Adrenal gland (tissue), 12 donors: ENCODE measurements around the gene HOXC11. TPM values are rescaled to one million over a fixed set of nuclear protein-coding genes. Genes with fewer than 3 reads are reported as not detected.
A peak's percentile ranks its signal among the peaks of the same experiment; 100 is the strongest.

ENCODE experiments used
- DNase-seq, 7 donors: peaks; one replicate each; pipeline ENCODE4 v3.0.0-alpha.2; 2019 to 2020
- H3K27ac ChIP-seq, 5 donors: fragments of 200-600 bp; sonication (generic) in 4 of 5; 1 replicate in 3 of 5; 2 replicates in 2 of 5; pipeline versions ENCODE4 v1.5.1 to v1.8.0; 2016 to 2020; ENCODE audit warnings: mild to moderate bottlenecking in 1 of 5
- H3K27me3 ChIP-seq: fragments of 200-600 bp; 2 replicates; pipeline ENCODE4 v1.8.0; 2021
- H3K36me3 ChIP-seq, 2 donors: fragments of 200-600 bp; replicated peaks in 1 of 2; 1 replicate in 1 of 2; 2 replicates in 1 of 2; pipeline versions ENCODE4 v1.5.1 to v1.8.0; 2018 to 2022
- H3K4me1 ChIP-seq, 2 donors: fragments of 200-600 bp; replicated peaks in 1 of 2; 1 replicate in 1 of 2; 2 replicates in 1 of 2; pipeline versions ENCODE4 v1.5.1 to v1.8.0; 2018 to 2021
- H3K4me3 ChIP-seq, 4 donors: fragments of 200-600 bp; sonication (generic) in 3 of 4; one replicate each; pipeline ENCODE4 v1.5.1; 2016 to 2018
- H3K9me3 ChIP-seq, 3 donors: fragments of 200-600 bp; sonication (generic) in 1 of 3; replicated peaks in 1 of 3; 1 replicate in 2 of 3; 2 replicates in 1 of 3; pipeline versions ENCODE4 v1.5.1 to v1.8.0; 2016 to 2021
- POLR2A ChIP-seq, 2 donors: fragments of 450-650 bp; IDR thresholded peaks; one replicate each; pipeline ENCODE4 v1.6.1; 2017; ENCODE audit warnings: antibody characterized with exemption in 2 of 2, mild to moderate bottlenecking in 2 of 2, moderate library complexity in 1 of 2
- WGBS, 4 donors: extraction: QIAGEN DNeasy Blood & Tissue Kit in 2 of 4; methylation state at CpG; one replicate each; pipeline versions ENCODE4 v1.1.5 to v1.1.7; 2013 to 2017; 5-methylcytosine and 5-hydroxymethylcytosine counted together
- intact Hi-C, 2 donors: fragments of 100-400 bp; cut with DNase I; formaldehyde crosslinking; loops; one replicate each; pipeline versions ENCODE4 v1.14.1 to v1.15.0; 2022 to 2023
- polyA plus RNA-seq, 3 donors: library from polyadenylated mRNA; stranded (reverse); fragments of 200-250 nt in 2 of 3; fragments of 350-450 nt in 1 of 3; fragmentation: Illumina TruSeq in 1 of 3; extraction: RNeasy Lipid Tissue Mini Kit (QIAGEN cat#74804) in 1 of 3; gene quantifications; one replicate each; pipeline ENCODE4 v1.2.3, GENCODE V29; 2013 to 2014
- total RNA-seq, 9 donors: library from RNA; depleted of rRNA in 4 of 9; stranded (reverse); fragments of >200 nt in 4 of 9; fragments of 120-200 nt in 1 of 9; fragmentation: NEBNext Ultra II Directional in 1 of 9; extraction: Animal tissue kit (Norgen Biotek cat#: 25700) in 1 of 9; gene quantifications; one replicate each; pipeline versions ENCODE4 v1.1.0 to v1.2.4, GENCODE V29; 2013 to 2023
- TF ChIP-seq, protein P1 (sequence below), 6 experiments: fragments of 450-650 bp in 4 of 6; fragments of 200-600 bp in 2 of 6; sonication (generic) in 1 of 6; IDR thresholded peaks; 1 replicate in 5 of 6; 2 replicates in 1 of 6; pipeline versions ENCODE4 v1.5.1 to v1.8.0; 2016 to 2021; ENCODE audit warnings: antibody characterized with exemption in 6 of 6, mild to moderate bottlenecking in 2 of 6, moderate library complexity in 1 of 6
- donor health status: healthy with polysubstance abuse.
- donor health status: Bipolar disorder and iron deficiency.
- donor health status: DM: yes; HTN: yes; CAD: no.
- donor health status: DM: no; HTN: no; CAD: no.
- donor health status: DM: no; HTN: no; CAD: no.
- donor health status: DM: yes; HTN: yes; CAD: no.

Gene HOXC11
- total and polyA plus RNA-seq, 12 donors: not detected

DNA sequence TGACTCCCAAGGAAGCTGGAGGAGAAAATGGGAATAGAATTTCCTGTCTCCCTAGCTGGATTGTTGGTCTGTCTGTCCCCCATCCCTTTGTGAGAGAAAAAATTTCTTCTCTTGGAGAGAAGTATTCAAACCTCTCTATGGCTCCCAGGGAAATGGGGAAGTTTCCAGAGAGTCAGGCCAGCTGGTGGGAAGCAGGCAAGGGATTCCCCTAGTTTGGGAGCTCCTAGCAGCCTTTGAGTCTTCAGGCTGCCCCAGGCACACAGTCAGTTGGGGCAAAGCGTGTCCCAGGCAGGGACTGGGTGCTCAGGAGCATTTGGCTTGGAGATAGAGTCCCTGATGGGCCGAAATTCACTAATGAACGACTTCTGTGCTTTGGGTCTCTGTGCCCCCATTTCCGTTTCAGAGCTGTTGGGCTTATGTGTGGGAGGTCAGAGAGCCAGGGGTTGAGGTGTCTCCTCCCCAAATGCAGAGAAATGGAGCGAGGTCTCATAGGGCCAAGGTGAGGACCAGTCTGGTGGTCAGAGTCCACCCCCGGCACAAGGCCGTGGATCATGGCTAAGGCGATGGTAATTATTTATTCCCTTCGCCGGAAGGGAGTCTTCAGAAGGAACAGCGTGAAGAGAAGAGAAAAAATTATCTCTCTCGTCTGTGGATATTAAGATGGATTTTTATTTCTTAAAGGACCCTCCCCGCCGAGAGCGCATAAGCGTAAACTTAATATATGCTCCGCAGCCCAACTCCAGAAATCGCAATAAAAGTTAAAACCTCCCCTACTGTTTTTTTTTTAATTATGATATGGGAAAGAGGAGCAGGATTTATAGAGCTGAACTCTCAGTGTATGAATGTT lies 20.5 kb downstream of the HOXC11 start:
- H3K4me1 ChIP-seq: peaks cover 0 to 6% of the 10 kb centered on the region in 2 donors
- H3K9me3 ChIP-seq: no peaks in the 10 kb centered on the region
- H3K27ac ChIP-seq: no peak overlapping the region
- H3K27me3 ChIP-seq: peaks cover 75% of the 10 kb centered on the region
- intact Hi-C loops: no loop called here
- no peak for TF ChIP-seq POLR2A (IDR thresholded peaks at IDR 0.05)
- TF ChIP-seq, protein P1, sequence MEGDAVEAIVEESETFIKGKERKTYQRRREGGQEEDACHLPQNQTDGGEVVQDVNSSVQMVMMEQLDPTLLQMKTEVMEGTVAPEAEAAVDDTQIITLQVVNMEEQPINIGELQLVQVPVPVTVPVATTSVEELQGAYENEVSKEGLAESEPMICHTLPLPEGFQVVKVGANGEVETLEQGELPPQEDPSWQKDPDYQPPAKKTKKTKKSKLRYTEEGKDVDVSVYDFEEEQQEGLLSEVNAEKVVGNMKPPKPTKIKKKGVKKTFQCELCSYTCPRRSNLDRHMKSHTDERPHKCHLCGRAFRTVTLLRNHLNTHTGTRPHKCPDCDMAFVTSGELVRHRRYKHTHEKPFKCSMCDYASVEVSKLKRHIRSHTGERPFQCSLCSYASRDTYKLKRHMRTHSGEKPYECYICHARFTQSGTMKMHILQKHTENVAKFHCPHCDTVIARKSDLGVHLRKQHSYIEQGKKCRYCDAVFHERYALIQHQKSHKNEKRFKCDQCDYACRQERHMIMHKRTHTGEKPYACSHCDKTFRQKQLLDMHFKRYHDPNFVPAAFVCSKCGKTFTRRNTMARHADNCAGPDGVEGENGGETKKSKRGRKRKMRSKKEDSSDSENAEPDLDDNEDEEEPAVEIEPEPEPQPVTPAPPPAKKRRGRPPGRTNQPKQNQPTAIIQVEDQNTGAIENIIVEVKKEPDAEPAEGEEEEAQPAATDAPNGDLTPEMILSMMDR (IDR thresholded peaks at IDR 0.05): no peak
- DNase-seq: no peak
- H3K36me3 ChIP-seq: no peaks in the 10 kb centered on the region
- no peak overlapping the region for H3K4me3 ChIP-seq
- WGBS, 4 donors: 50 to 74% (median 57%) methylated on average over 18 of the region's 18 CpGs

DNA sequence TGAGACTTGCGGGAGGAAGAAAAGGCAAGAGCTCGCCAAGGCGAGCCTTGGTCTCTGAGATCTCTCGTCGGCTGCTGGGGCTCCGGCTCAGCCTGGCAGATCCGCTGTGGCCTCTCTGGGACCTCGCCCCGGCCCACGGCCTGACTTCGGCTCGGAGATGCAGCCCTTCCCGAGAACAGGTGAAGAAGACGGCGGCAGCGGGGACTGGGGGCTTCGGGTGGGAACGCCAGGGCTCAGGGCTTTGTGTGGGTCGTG lies 21.0 kb downstream of the HOXC11 start:
- WGBS, 4 donors: 20 to 35% (median 26%) methylated on average over 14 to 19 of the region's 19 CpGs
- Histone ChIP-seq H3K27me3 (peaks cover 69% of the 10 kb centered on the region), H3K27ac (no peak overlapping the region), H3K4me1 (peaks cover 0 to 7% of the 10 kb centered on the region in 2 donors), H3K36me3 (no peaks in the 10 kb centered on the region), H3K4me3 (no peak overlapping the region), H3K9me3 (no peaks in the 10 kb centered on the region)
- DNase-seq: no peak
- intact Hi-C loops: no loop called here
- TF ChIP-seq, protein P1 (IDR thresholded peaks at IDR 0.05): no peak
- TF ChIP-seq POLR2A (IDR thresholded peaks at IDR 0.05): no peak

DNA sequence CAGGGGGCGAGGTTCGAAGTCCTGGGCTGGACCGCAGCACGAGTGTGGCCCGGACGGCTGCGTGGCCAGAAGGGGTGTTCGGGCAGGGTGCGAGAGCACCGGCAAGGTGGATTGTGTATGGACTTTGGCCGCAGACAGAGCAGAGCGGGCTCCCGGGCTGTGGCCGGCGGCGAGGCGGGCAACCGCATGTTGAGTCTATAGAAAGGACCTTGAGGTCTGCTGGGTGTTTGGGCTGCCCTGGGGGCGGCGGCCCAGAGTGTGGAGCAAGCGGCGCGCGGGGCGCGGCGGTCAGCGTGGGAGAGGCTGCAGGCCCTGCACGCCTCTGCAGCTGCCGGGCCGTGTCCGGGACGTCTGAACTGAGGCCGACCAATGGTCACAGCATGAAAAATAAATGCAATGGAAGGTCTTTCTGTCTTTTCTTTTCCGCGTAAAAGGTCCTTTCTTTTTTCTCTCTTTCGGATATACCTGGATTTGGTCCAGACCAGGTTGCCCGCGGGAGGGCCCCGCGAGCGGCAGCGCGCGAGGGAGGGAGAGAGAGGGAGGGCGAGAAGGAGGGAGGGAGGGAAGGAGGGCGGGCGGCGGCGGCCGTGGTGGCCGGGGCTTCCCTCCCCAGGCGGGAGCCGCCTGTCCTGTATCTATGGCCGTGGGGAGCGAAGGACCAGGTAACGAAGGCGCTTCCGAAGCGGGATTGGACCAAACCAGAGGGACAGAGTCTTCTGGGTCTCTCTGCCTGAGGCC lies 21.5 kb downstream of the HOXC11 start:
- H3K27ac ChIP-seq: peak overlapping the region in 1 of 5 donors; percentile 56
- no peaks in the 10 kb centered on the region for H3K9me3 ChIP-seq
- peaks cover 69% of the 10 kb centered on the region for H3K27me3 ChIP-seq
- WGBS, 4 donors: 8 to 13% (median 11%) methylated on average over 27 to 60 of the region's 60 CpGs
- peak overlapping the region in 1 of 4 donors; percentile 14 for H3K4me3 ChIP-seq
- peaks cover under 1 to 12% of the 10 kb centered on the region in 2 donors for H3K4me1 ChIP-seq
- intact Hi-C loops: no loop called here
- DNase-seq: no peak
- no peaks in the 10 kb centered on the region for H3K36me3 ChIP-seq
- no peak for TF ChIP-seq POLR2A (IDR thresholded peaks at IDR 0.05)
- TF ChIP-seq, protein P1 (IDR thresholded peaks at IDR 0.05): no peak

DNA sequence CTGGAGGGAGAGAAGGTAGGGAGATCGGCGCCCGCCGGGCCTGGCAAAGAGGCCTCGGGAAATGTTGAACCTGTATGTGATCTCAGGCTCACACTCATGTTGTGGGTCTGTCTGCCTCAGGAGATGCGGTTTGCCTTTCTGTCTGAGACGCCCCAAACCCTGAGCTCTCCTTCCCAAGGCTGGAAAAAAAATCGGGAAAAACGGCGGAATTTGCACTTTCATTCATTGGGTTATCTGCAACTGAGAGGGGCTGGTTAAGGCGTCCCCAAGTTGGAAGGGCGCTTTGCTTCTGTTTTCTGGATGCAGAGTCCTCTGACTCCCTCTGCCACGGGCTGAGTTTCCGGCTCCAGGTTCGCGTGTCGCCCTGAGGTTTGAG lies 22.1 kb downstream of the HOXC11 start:
- TF ChIP-seq POLR2A (IDR thresholded peaks at IDR 0.05): no peak
- TF ChIP-seq, protein P1 (IDR thresholded peaks at IDR 0.05): no peak
- intact Hi-C loops: no loop called here
- no peak for DNase-seq
- WGBS, 4 donors: 24 to 38% (median 30%) methylated on average over 11 to 17 of the region's 17 CpGs
- no peaks in the 10 kb centered on the region for H3K36me3 ChIP-seq
- peaks cover 63% of the 10 kb centered on the region for H3K27me3 ChIP-seq
- H3K9me3 ChIP-seq: no peaks in the 10 kb centered on the region
- no peak overlapping the region for H3K4me3 ChIP-seq
- H3K4me1 ChIP-seq: peaks cover 6 to 17% of the 10 kb centered on the region in 2 donors
- H3K27ac ChIP-seq: peak overlapping the region in 1 of 5 donors; percentile 56
